Fibroblast of the aortic adventitia (primary cell): ENCODE data around the gene IDH3B. TPM values are rescaled to one million over a fixed set of nuclear protein-coding genes. Genes with fewer than 3 reads are reported as not detected.
A peak's percentile ranks its signal among the peaks of the same experiment; 100 is the strongest.

Experiments used
- DNase-seq: peaks from one replicate; pipeline ENCODE4 v3.0.0-alpha.2; 2010; ENCODE audit warnings: low read depth
- H3K4me3 ChIP-seq: 2 replicates; pipeline ENCODE4 v1.5.1; 2011; ENCODE audit warnings: low read depth, mild to moderate bottlenecking, control low read depth, low read length, moderate library complexity
- CTCF ChIP-seq: IDR thresholded peaks from 2 replicates; pipeline ENCODE4 v1.5.1; 2011; ENCODE audit warnings: mild to moderate bottlenecking, low read length, control low read depth, inconsistent platforms; ENCODE audit not compliant: insufficient read depth
- total RNA-seq: library from RNA; depleted of rRNA; stranded (reverse); fragments of >200 nt; gene quantifications from 2 replicates; pipeline ENCODE4 v1.2.3, GENCODE V29; 2012; ENCODE audit warnings: low replicate concordance

Gene IDH3B
- total RNA-seq, 1 donor, result 64.3 TPM

- TF ChIP-seq CTCF, result no peak
- no peak for DNase-seq
- no peak overlapping the region for H3K4me3 ChIP-seq
Measured at GRCh38 chr20:2694008-2694471, 30.0 kb upstream of the IDH3B start.

DNA sequence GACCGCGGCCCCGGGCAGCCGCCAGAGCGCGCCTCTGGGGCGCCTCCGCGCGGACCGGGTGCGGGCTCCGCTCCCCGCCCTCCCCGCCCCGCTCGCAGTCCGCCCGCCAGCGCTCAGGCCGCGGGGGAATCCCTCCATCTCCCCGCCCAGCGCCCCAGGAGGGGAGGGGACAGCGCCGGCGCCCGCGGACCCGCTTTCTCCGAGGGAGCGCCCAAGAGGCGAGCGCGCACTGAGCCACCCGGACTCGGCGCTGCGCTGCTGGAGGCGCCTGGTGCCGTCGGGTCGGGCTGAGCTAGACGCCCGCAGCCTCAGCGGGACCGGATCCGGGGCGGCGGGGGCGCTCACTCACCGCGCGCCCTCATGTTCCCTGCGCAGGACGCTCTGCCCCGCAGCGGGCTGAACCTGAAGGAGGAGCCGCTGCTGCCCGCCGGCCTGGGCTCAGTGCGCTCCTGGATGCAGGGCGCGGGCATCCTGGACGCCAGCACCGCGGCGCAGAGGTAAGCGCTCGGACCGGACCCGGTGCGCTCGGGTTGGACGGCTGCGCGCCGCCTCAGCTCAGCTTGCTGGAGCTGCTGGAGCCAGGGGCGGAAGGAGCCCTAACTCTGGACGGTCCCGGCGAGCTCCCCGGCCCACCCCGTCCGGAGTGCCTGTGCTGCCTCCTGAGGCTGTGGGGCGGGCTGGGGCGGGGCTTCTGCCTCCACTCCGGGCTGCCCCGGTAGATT, 29.4 kb upstream of the IDH3B start:
- no peak for TF ChIP-seq CTCF
- DNase-seq, result no peak
- H3K4me3 ChIP-seq, result no peak overlapping the region

GRCh38 chr20:2692886-2693285, 28.9 kb upstream of the IDH3B start:
- no peak overlapping the region for H3K4me3 ChIP-seq
- no peak for TF ChIP-seq CTCF
- no peak for DNase-seq

DNA sequence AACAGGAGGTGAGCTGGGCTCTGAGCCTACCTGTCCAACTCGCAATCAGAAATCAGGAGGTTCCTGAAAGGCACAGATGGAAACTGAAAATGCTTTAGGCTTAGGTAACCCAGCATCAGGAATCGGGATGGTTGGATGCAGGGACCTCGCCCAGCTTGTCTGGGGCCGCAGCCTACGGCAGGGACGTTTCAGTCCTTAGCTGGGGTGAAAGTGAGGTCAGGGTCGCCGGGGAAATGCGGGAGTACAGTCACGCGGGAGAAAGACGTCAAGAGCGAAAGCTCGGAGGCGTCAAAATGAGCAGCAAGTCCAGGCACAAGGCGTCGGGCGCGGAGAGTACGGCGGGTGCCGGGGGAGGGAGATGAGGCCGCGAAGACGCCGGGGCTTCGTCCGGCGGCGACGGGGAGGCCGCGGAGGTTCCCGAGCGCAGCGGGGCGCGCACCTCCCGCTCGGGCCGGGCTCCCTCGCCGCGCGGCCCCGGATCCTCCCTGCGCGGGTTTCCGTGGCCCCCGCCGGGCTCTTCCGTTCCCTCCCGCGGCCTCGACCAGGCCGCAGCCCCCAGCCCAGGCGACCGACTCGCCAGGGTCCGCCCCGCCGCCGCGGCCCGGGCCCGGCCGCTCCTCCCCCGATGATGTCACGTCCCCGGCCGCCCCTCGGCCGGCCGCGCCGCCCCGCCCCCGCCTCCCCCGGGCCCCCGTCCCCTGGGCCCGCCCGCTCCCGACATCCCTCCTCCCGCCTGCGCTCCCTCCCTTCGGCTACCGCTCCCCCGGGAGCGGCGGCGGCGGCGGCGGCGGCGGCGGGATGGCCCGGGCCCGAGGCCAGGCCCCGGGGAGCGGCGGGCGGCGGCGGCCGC, 28.2 kb upstream of the IDH3B start, which contains the start of gene EBF4:
Gene EBF4 (plus strand): TSS at position 745 of the 850 bp plus-strand sequence. CDS start 866 bp downstream, outside the sequence.
- peak; percentile 6 for DNase-seq
- H3K4me3 ChIP-seq, result peak within 1 kb of the TSS; percentile 47
- TF ChIP-seq CTCF, result no peak

DNA sequence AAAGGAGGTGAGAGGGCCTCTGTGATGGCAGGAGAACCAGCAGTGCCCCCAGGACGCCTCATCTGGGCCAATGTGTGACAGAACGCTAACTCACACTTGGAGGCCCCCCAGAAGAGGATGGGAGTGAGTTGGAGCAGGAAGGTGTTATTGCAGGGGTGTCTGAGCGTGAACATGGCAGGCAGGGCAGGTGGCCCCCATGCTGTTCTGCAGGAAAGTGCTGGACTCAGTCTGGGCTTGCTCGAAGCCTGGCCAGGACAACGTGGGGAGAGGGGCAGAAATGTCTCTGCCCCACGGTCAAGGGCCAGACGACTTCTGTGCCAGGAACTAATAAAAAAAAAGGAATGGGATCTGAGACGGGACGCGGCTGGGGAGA, 27.6 kb upstream of the IDH3B start:
- no peak for TF ChIP-seq CTCF
- no peak for DNase-seq
- H3K4me3 ChIP-seq, result no peak overlapping the region

- TF ChIP-seq CTCF, result no peak
- H3K4me3 ChIP-seq, result no peak overlapping the region
- no peak for DNase-seq
Measured at GRCh38 chr20:2691127-2691526, 27.1 kb upstream of the IDH3B start.
